DND-41 (cell line): Measurements from ENCODE around the gene NDRG3.

Source experiments
- EZH2 ChIP-seq: IDR thresholded peaks from 3 replicates; pipeline ENCODE4 v1.6.1; 2012; ENCODE audit warnings: borderline replicate concordance, low read depth, mild to moderate bottlenecking, moderate library complexity, low read length, inconsistent platforms; ENCODE audit not compliant: severe bottlenecking
- TF ChIP-seq, protein P1 (sequence below): IDR thresholded peaks from 2 replicates; pipeline ENCODE4 v1.5.1; 2012; ENCODE audit warnings: borderline replicate concordance, low read length, moderate library complexity, mild to moderate bottlenecking; ENCODE audit not compliant: poor library complexity, severe bottlenecking; ENCODE audit errors: extremely low read depth

DNA sequence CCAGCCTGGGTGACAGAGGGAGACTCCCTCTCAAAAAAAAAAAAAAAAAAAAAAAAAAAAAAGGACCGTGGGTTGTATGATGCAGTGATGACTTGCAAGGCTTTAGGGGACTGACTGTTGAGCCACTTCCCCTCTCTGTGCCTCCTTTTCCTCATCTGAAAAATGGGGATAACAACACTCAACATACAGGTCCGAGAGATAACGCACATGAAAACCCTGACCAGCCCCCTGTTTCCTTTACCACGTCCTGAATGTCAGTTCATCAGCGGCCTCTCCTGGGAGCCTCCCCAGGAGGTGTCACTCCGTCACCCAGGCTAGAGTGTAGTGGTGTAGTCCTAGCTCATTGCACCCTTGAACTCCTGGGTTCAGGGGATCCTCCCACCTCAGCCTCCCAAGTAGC is 103.8 kb downstream of the NDRG3 start:
- TF ChIP-seq, protein P1, sequence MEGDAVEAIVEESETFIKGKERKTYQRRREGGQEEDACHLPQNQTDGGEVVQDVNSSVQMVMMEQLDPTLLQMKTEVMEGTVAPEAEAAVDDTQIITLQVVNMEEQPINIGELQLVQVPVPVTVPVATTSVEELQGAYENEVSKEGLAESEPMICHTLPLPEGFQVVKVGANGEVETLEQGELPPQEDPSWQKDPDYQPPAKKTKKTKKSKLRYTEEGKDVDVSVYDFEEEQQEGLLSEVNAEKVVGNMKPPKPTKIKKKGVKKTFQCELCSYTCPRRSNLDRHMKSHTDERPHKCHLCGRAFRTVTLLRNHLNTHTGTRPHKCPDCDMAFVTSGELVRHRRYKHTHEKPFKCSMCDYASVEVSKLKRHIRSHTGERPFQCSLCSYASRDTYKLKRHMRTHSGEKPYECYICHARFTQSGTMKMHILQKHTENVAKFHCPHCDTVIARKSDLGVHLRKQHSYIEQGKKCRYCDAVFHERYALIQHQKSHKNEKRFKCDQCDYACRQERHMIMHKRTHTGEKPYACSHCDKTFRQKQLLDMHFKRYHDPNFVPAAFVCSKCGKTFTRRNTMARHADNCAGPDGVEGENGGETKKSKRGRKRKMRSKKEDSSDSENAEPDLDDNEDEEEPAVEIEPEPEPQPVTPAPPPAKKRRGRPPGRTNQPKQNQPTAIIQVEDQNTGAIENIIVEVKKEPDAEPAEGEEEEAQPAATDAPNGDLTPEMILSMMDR, result no peak
- no peak for TF ChIP-seq EZH2
